PC-3 (cell line): Measurements from ENCODE around the gene KIF25. TPM values are rescaled to one million over a fixed set of nuclear protein-coding genes. Genes with fewer than 3 reads are reported as not detected.

ENCODE experiments used
- ATAC-seq: fragments of 200-7000 bp; cut with Tn5 transposase; 2 replicates; pipeline ENCODE4 v1.9.1; 2020; ENCODE audit warnings: mild to moderate bottlenecking, moderate library complexity
- BruUV-seq: library from RNA; stranded (reverse); fragments of 400-500 nt; replicated peaks from 2 replicates; lab custom pipeline; 2021; lab: Mats Ljungman, UMichigan
- CTCF ChIA-PET: fragments of 300-600 bp; sonication (Branson Sonifier 250); formaldehyde crosslinking; loops from one replicate; lab custom pipeline; 2022; ENCODE audit warnings: antibody characterized with exemption; lab: Charles Lee
- POLR2A ChIA-PET: fragments of 300-600 bp; sonication (Branson Sonifier 250); formaldehyde crosslinking; loops from one replicate; lab custom pipeline; 2022; ENCODE audit warnings: antibody characterized with exemption; ENCODE audit not compliant: unreplicated experiment; lab: Charles Lee
- DNase-seq: peaks from one replicate; pipeline ENCODE4 v3.0.0-alpha.2; 2015
- H2AFZ ChIP-seq: fragments of 300-600 bp; sonication (generic); 2 replicates; pipeline ENCODE4 v1.6.0; 2016; ENCODE audit warnings: antibody characterized with exemption, low read length
- H3F3A ChIP-seq: fragments of 300-600 bp; sonication (generic); one replicate; pipeline ENCODE4 v1.6.0; 2017; ENCODE audit warnings: antibody characterized with exemption, low read length, control low read depth, mild to moderate bottlenecking; ENCODE audit not compliant: unreplicated experiment
- H3K27ac ChIP-seq: fragments of 300-600 bp; sonication (generic); 2 replicates; pipeline ENCODE4 v1.5.1; 2016; ENCODE audit warnings: mild to moderate bottlenecking, low read length
- H3K27me3 ChIP-seq: fragments of 300-600 bp; sonication (generic); 2 replicates; pipeline ENCODE4 v1.6.1; 2016; ENCODE audit warnings: low read length, mixed read lengths
- H3K36me3 ChIP-seq: fragments of 300-600 bp; sonication (generic); 2 replicates; pipeline ENCODE4 v1.6.1; 2016; ENCODE audit warnings: low read depth, mixed run types, low read length, mixed read lengths
- H3K4me1 ChIP-seq: fragments of 300-600 bp; sonication (generic); 2 replicates; pipeline ENCODE4 v1.5.1; 2016; ENCODE audit warnings: low read length; ENCODE audit not compliant: insufficient read depth
- H3K4me2 ChIP-seq: fragments of 300-600 bp; sonication (generic); 2 replicates; pipeline ENCODE4 v1.6.0; 2016; ENCODE audit warnings: low read length
- H3K4me3 ChIP-seq: fragments of 300-600 bp; sonication (generic); 2 replicates; pipeline ENCODE4 v1.5.1; 2016; ENCODE audit warnings: mild to moderate bottlenecking, low read length, mixed read lengths
- H3K79me2 ChIP-seq: fragments of 300-600 bp; sonication (generic); 2 replicates; pipeline ENCODE4 v1.6.1; 2017; ENCODE audit warnings: low read length, mixed read lengths
- H3K9ac ChIP-seq: fragments of 300-600 bp; sonication (generic); 2 replicates; pipeline ENCODE4 v1.6.0; 2016; ENCODE audit warnings: mild to moderate bottlenecking, low read length
- H3K9me2 ChIP-seq: fragments of 300-600 bp; sonication (generic); replicated peaks from 2 replicates; pipeline ENCODE4 v1.6.1; 2016; ENCODE audit warnings: mixed run types, low read length, mixed read lengths
- H3K9me3 ChIP-seq: fragments of 300-600 bp; sonication (generic); 2 replicates; pipeline ENCODE4 v1.6.1; 2016; ENCODE audit warnings: low read length, mixed read lengths
- H4K20me1 ChIP-seq: fragments of 300-600 bp; sonication (generic); 2 replicates; pipeline ENCODE4 v1.6.1; 2016; ENCODE audit warnings: low read length, mixed read lengths
- CTCF ChIP-seq: fragments of 300-600 bp; sonication (generic); conservative IDR thresholded peaks from 2 replicates; pipeline ENCODE4 v1.5.1; 2017; ENCODE audit warnings: antibody characterized with exemption, low read depth, mild to moderate bottlenecking, low read length
- EZH2 ChIP-seq: fragments of 300-600 bp; sonication (generic); IDR thresholded peaks from one replicate; pipeline ENCODE4 v1.6.1; 2017; ENCODE audit warnings: antibody characterized with exemption, mild to moderate bottlenecking, low read length; ENCODE audit not compliant: unreplicated experiment
- EZH2phosphoT487 ChIP-seq: fragments of 300-600 bp; sonication (generic); IDR thresholded peaks from 2 replicates; pipeline ENCODE4 v1.6.1; 2018; ENCODE audit warnings: mild to moderate bottlenecking, antibody characterized with exemption, low read length, borderline replicate concordance
- intact Hi-C: fragments of 100-400 bp; cut with micrococcal nuclease; formaldehyde crosslinking; loops from 2 replicates; pipeline ENCODE4 v1.9.0; 2023
- total RNA-seq: library from RNA; depleted of rRNA; stranded (reverse); fragments of >200 nt; gene quantifications from 2 replicates; pipeline ENCODE4 v1.2.3, GENCODE V29; 2014

KIF25 gene
- total RNA-seq, 1 experiment from 2014 or later: not detected

GRCh38 chr6:168051648-168052047 is 54.2 kb downstream of the KIF25 start:
- Histone ChIP-seq H3F3A (no peaks in the 10 kb centered on the region), H3K4me1 (no peaks in the 10 kb centered on the region), H3K9me2 (no peaks in the 10 kb centered on the region), H4K20me1 (no peaks in the 10 kb centered on the region), H3K27ac (no peak overlapping the region), H3K9me3 (no peaks in the 10 kb centered on the region), H3K4me3 (no peak overlapping the region), H3K9ac (no peak overlapping the region), H3K27me3 (no peaks in the 10 kb centered on the region), H3K79me2 (no peaks in the 10 kb centered on the region), H2AFZ (no peak overlapping the region), H3K4me2 (no peak overlapping the region), H3K36me3 (no peaks in the 10 kb centered on the region)
- CTCF ChIA-PET: no interaction called here
- no peak for ATAC-seq
- DNase-seq: no peak
- TF ChIP-seq EZH2 (no peak), CTCF (no peak), EZH2phosphoT487 (no peak)
- POLR2A ChIA-PET: no interaction called here
- BruUV-seq: no TSS peak
- intact Hi-C loops: no loop called here

- no peaks in the 10 kb centered on the region for H3F3A ChIP-seq
- H2AFZ ChIP-seq: no peak overlapping the region
- no peaks in the 10 kb centered on the region for H3K79me2 ChIP-seq
- CTCF ChIA-PET: no interaction called here
- 0 out of 2 replicates have a peak, but pooled peaks have one; percentile 22 for TF ChIP-seq CTCF
- no peak for TF ChIP-seq EZH2
- no peak overlapping the region for H3K9ac ChIP-seq
- ATAC-seq (peak; percentile 59; the same call in 1 of the 2 replicates), DNase-seq (peak; percentile 6)
- H3K4me1 ChIP-seq: no peaks in the 10 kb centered on the region
- no peaks in the 10 kb centered on the region for H3K36me3 ChIP-seq
- no peak overlapping the region for H3K4me3 ChIP-seq
- no TSS peak for BruUV-seq
- no peaks in the 10 kb centered on the region for H3K9me2 ChIP-seq
- H3K27ac ChIP-seq: no peak overlapping the region
- no peak overlapping the region for H3K4me2 ChIP-seq
- no peaks in the 10 kb centered on the region for H3K27me3 ChIP-seq
- no peaks in the 10 kb centered on the region for H4K20me1 ChIP-seq
- intact Hi-C loops: no loop called here
- POLR2A ChIA-PET: no interaction called here
- no peaks in the 10 kb centered on the region for H3K9me3 ChIP-seq
These were observed 54.9 kb downstream of the KIF25 start for GRCh38 chr6:168052291-168052891.

- Histone ChIP-seq H3K36me3 (no peaks in the 10 kb centered on the region), H3K27me3 (no peaks in the 10 kb centered on the region), H3K9me2 (no peaks in the 10 kb centered on the region), H3F3A (no peaks in the 10 kb centered on the region), H4K20me1 (no peaks in the 10 kb centered on the region), H3K4me1 (no peaks in the 10 kb centered on the region), H3K9ac (no peak overlapping the region), H3K4me2 (no peak overlapping the region), H3K4me3 (no peak overlapping the region), H3K79me2 (no peaks in the 10 kb centered on the region), H2AFZ (no peak overlapping the region), H3K27ac (no peak overlapping the region), H3K9me3 (no peaks in the 10 kb centered on the region)
- no peak for ATAC-seq
- BruUV-seq: no TSS peak
- ChIA-PET CTCF (no interaction called here), POLR2A (no interaction called here)
- intact Hi-C loops: no loop called here
- DNase-seq: no peak
- TF ChIP-seq CTCF: no peak
- no peak for TF ChIP-seq EZH2
- no peak for TF ChIP-seq EZH2phosphoT487
These were observed 55.9 kb downstream of the KIF25 start for GRCh38 chr6:168053086-168053956.
